Stimulated activated CD4-positive, alpha-beta T cell treated with anti-CD3 and anti-CD28 coated beads, Interleukin-15, amount 100 ng/mL, for 48 hours (primary cell): ENCODE measurements around the gene CAMK1D.

Experiments
- DNase-seq, 2 donors: peaks; one replicate each; pipeline ENCODE4 v3.0.0-alpha.2; 2020; ENCODE audit warnings: low read depth in 2 of 2

Gene CAMK1D

DNA sequence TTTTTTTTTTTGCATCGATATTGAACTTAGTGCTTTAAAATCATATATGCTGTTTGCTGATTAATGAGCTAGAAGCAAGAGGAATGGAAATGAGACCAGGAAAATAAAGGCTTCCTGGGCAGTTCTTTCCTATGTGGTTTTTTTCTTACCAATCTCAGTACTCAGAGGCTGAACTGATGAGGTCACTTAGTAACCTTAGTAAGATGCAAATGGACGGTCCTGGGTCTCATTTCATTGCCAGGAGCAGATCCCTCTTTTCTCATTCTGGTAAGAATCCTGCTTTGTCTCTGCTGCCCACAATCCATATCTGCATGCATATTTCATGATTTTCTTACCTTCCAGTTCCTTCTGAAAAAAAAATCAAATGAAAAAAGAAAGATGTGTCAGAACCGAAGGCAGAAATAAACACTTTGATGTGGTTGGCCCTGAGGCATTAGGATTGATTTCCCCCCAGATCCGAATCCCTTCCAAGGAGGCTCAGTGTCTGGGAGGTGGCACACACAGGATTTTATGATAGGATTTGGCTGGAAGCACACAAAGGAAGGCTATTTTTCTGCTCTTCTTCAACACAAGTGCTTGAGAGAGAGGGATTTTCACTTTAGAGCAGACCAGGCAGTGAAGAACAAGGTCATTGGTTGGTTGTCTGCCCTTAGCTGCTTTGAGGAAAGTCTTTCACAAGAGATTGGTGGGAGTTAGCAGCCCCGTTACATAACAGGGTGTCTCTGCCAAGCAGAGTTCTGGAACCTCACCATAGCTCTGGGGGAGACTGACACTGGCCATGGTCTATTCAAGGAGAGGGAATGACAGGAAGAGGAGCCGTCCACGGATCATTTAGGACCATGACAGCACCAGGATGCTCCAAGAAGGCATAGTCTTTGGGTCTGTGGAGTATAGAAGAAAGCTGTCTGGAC lies 150.0 kb downstream of the CAMK1D start:
- no peak for DNase-seq

- DNase-seq: no peak
These were observed 151.3 kb downstream of the CAMK1D start for GRCh38 chr10:12500381-12501303.

DNA sequence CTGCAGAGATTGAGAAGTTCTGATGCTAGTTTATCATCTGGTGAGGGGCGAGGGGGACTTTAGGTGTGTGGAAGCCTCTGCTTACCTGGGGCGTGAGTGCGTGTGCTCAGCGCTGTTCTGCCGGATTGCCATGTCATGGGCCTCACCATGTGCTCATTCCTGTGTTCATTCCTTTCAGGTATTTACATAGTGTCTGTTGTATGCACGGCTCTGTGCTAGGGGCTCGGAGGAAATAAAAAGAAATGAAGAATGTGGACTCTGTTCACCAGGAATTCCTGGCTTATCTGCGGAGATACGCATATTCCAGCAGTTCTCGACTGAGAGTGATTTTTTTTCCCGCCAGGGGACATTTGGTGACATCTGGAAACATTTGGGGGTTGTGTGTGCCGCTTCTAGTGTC lies 152.0 kb downstream of the CAMK1D start:
- DNase-seq: no peak

DNA sequence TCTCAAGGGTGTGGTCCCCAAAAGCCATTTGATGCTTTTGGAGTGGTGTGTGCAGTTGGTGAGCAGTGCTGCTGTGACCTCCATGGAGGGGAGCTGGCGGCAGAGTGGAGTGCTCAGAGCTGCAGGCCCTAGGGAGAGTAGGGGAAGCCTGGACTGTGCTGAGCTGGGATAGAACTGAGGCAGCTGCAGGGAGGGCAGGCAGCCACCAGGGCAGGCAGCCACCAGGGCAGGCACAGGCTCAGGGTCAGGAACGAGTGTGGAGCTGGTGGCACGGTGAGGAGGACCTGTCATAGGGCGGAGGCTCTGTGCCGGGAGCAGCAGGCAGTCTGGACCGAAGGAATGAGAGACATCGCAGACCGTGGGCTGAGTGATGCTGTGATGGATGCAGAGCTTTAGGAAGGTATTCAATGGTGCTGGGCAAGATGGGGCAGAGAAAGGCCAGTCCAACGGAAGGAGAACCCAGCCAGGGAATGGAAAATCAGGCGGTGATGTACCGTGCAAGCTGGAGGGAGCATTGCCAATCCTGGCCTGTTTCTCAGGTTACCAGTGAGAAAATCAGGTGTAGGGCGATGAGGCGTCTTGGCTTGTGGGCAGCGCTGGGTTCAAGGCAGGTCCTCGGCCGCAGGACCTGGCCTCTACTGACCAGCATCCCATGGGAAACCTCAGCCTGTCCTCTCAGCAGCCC lies 152.6 kb downstream of the CAMK1D start:
- no peak for DNase-seq

DNA sequence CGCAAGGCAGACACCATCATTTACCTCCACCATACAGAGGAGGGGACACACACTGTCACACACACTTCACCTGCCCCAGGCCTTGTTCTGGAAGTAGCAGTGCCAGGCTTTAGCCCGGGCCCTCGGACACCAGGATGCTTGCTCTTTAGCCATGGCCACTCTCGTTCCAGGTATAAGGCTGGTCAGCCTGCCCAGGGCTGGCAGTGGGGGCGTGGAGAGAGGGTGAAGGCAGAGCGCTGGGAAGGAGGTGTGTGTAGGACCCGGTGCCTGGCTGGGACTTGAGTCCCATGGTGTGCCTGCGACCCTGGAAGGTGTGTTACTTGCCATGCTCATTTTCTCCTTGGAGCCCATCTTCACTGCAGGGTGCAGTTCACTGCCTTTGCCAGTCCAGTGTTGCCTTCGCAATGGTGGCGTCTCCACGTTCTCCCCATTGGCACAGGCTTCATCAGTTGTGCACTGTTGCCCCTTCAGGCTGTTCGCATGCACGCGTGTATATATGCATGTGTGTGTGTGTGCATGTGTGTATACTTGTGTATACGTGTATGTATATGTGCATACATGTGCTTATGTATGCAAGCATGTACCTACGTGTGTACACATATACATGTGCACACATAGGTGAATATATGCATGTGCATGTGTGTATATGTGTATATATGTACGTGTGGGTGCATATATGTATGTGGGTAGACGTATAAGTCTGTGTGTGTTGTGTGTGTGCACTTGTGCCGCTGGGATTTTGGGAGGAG lies 153.4 kb downstream of the CAMK1D start:
- DNase-seq: no peak

GRCh38 chr10:12503311-12503710 lies 154.0 kb downstream of the CAMK1D start:
- DNase-seq: no peak

GRCh38 chr10:12504176-12504575 lies 154.8 kb downstream of the CAMK1D start:
- DNase-seq: no peak

DNA sequence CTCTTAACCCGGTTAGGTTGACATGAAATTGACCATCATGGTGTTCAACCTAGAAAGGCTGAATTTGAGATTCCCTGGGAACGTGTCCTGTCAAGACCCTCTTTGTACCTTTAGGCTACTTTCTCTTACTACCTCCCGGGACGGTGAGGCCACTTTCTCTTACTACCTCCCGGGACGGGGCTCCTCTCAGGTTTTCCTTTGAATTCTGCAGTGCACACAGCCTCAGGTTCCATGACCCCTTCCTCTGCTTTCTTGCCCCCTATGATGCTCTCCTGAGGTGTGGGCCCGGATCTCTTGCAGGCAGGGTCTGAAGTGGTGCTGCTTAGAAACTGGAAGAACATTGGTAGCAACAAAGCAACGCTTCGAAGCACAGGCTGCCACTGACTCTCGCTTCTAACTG lies 155.3 kb downstream of the CAMK1D start:
- DNase-seq: no peak

- no peak for DNase-seq
These were observed 156.3 kb downstream of the CAMK1D start for GRCh38 chr10:12505683-12506082.

DNA sequence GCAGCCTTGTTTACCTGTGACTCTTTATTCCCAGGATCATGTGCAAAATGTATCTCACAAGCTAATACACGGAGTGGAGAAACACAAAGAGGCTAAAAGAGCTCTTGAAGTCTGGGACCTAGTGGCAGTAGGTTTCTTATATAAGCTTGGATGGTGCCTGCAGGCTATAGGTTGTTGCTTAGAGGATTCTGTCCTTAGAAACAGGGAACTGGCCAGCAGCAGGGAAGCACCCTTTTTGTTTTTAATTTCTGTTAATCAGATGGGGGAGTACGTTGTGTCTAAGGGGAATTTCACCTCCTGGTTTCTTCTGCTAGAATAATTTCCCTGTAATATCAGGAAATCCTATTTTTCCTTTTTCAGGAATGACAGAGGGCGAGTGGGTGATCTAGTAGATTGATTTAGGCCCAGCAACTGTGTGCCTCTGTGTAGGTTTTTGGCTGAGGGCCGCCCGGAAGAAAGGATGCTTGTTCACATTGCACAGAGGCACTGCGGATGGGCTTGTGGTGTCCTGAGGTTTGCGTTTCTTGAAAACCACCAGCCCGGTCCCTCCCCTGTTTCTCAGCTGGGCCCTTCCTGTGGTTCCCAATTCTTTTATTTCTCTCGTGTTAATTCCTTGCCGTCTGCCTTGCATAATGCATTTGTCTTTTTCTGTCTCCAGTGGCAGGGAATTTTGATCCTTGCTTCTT lies 158.0 kb downstream of the CAMK1D start:
- DNase-seq: no peak

- no peak for DNase-seq
These were observed 158.8 kb downstream of the CAMK1D start for GRCh38 chr10:12508165-12508564.

DNA sequence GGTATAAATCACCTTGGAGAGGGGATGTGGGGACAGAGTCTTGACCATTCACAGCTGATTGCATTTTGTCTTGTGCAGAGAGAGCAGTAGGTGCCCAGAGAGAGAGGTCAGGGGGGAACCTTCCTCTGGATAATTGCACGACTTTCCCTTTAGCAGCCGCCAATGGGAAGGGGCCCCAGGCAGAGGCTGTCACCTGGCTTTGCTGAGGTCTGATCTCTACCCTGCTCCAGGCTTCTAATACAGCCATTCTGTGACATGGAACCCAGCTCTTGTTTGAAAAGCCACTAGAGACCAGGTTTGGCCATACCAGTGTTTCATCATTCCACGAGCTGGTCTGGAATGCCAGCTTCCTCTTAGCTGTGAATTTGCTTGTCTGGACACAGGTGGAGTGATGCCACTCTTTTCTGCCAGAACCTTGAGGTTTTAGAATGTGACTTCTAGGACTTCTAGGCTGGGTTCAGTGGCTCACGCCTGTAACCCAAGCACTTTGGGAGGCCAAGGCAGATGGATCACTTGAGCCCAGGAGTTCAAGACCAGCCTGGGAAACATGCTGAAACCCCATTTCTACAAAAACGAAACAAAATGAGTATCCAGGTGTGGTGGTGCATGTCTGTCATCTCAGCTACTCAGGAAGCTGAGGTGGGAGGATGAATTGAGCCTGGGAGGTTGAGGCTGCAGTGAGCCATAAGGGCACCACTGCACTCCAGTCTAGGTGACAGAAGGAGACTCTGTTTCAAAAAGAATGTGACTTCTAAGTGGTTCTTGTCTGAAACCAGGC lies 159.9 kb downstream of the CAMK1D start:
- no peak for DNase-seq

DNA sequence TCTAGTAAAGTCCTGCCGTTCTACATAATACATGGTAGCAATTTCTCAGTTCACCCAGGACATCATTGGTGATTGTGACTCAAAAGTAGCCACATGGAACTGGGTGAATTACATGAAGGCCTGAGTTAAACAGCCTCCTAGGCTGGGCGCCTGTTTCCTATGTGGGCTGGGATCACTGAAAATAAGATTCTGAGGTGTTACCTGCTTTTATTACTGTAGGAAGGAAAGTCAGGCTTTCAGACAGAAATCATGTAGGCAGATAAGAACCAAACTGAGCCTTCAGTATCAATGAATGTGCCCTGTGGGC lies 160.4 kb downstream of the CAMK1D start:
- DNase-seq: no peak

DNA sequence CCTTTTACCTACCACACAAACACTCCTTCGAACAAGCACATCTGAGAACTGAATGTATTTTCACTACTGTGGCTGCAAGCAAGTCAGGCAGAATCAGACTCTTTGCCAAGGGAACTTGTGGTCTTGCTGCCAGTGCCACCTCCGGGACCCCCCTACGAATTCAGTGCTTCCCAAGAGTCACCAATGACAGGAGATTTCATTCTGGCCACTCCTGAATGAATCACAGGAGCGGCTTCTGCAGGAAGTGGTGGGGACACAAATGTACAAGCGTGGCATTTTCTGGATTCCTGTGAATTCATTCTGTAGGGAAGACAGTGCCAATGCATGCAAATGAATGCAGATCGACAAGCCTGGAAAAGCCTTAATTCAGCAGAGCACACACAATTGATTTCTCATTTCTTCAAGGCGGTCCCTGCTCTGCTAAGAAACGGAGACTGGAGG lies 161.2 kb downstream of the CAMK1D start:
- no peak for DNase-seq

- DNase-seq: no peak
These were observed 161.6 kb downstream of the CAMK1D start for GRCh38 chr10:12510984-12511383.

GRCh38 chr10:12511651-12512050 lies 162.3 kb downstream of the CAMK1D start:
- no peak for DNase-seq

GRCh38 chr10:12512332-12513002 lies 163.1 kb downstream of the CAMK1D start:
- DNase-seq: no peak

DNA sequence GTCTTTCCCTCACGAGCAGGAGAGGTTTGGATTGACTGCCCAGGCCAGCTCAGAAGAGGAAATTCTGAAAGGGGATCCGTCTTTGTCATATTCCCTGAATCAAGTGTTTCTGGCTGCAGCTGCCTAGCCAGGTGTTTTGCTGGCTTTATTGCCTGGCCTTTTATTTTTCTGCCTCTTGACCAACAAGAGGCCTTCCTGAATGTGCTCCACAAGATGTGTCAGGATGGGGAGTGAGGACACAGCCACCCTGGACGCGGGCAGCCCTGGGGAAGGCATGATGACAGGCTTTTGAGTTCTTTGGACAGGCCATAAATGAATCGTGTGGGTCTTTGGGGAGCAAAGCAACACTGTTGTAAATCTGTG lies 163.6 kb downstream of the CAMK1D start:
- DNase-seq: no peak
